ENCODE data around the gene TBC1D3G.
"Not testable (repeated sequence)": the region's sequence is repeated elsewhere in the genome, so short reads cannot be mapped to it uniquely, and the experiment has no call there.

Gene TBC1D3G

GRCh38 chr17:36323584-36323983 lies at the start of gene TBC1D3G:
Gene TBC1D3G (plus strand): TSS chr17:36323884. CDS start chr17:36325412, 1,528 bp downstream.
- DNase-seq (ENCODE audit: low spot score), result not testable (repeated sequence)

GRCh38 chr17:36283256-36283655 lies 40.4 kb upstream of the TBC1D3G start:
- not testable (repeated sequence) for DNase-seq (ENCODE audit: low spot score)

GRCh38 chr17:36284219-36284618 lies 39.5 kb upstream of the TBC1D3G start:
- DNase-seq (ENCODE audit: low spot score), result not testable (repeated sequence)

GRCh38 chr17:36289965-36290612 lies 33.6 kb upstream of the TBC1D3G start:
- not testable (repeated sequence) for DNase-seq (ENCODE audit: low spot score)

- not testable (repeated sequence) for DNase-seq (ENCODE audit: low spot score)
These were observed 28.5 kb upstream of the TBC1D3G start for GRCh38 chr17:36295161-36295560.

GRCh38 chr17:36315736-36316135 lies 7.9 kb upstream of the TBC1D3G start:
- not testable (repeated sequence) for DNase-seq (ENCODE audit: low spot score)

- not testable (repeated sequence) for DNase-seq (ENCODE audit: low spot score)
These were observed 38.8 kb downstream of the TBC1D3G start for GRCh38 chr17:36362496-36362895.

GRCh38 chr17:36375938-36376337 lies 52.3 kb downstream of the TBC1D3G start:
- DNase-seq (ENCODE audit: low spot score), result not testable (repeated sequence)

Measured in putamen (tissue), 1 donor.